HEK293 (cell line): Measurements from ENCODE around the gene ARHGAP28.

Source experiments
- CTCF ChIA-PET: fragments of 350-600 bp; formaldehyde crosslinking; extraction: SDS; loops from one replicate; lab custom pipeline; 2021; ENCODE audit warnings: antibody characterized with exemption; lab: Yijun Ruan, JAX
- POLR2A ChIA-PET: fragments of 300-600 bp; formaldehyde crosslinking; extraction: SDS; loops from one replicate; lab custom pipeline; 2020; ENCODE audit warnings: antibody characterized with exemption, inconsistent platforms; lab: Yijun Ruan, JAX
- H3K27ac ChIP-seq: fragments of 200-500 bp; sonication (Bioruptor generic); 2 replicates; pipeline ENCODE4 v1.5.1; 2014; ENCODE audit warnings: low read depth, low read length, control low read depth, inconsistent platforms; ENCODE audit errors: extremely low read depth
- H3K36me3 ChIP-seq, 2 experiments: fragments of 200-500 bp in 1 of 2; sonication (Bioruptor generic) in 1 of 2; 1 replicate in 1 of 2; 2 replicates in 1 of 2; pipeline ENCODE4 v1.5.1; 2014 to 2017; ENCODE audit warnings: inconsistent platforms in 2 of 2, low read length in 2 of 2; ENCODE audit not compliant: control insufficient read depth in 2 of 2, insufficient read depth in 1 of 2
- H3K4me1 ChIP-seq: fragments of 200-500 bp; sonication (Bioruptor generic); 2 replicates; pipeline ENCODE4 v1.5.1; 2014; ENCODE audit warnings: mild to moderate bottlenecking, low read length, inconsistent platforms; ENCODE audit not compliant: control insufficient read depth, insufficient read depth
- H3K4me3 ChIP-seq: 2 replicates; pipeline ENCODE4 v1.5.1; 2011; ENCODE audit warnings: low read depth, mild to moderate bottlenecking, control low read depth, low read length, moderate library complexity
- H3K9me3 ChIP-seq: fragments of 200-500 bp; sonication (Bioruptor generic); 2 replicates; pipeline ENCODE4 v1.5.1; 2014; ENCODE audit warnings: low read depth, low read length, inconsistent platforms; ENCODE audit not compliant: control insufficient read depth, insufficient read depth
- FEZF1 ChIP-seq: fragments of 450-650 bp; formaldehyde crosslinking; IDR thresholded peaks from 2 replicates; pipeline ENCODE4 v1.5.1; 2016; ENCODE audit warnings: missing biosample characterization, missing genetic modification characterization
- GLIS2 ChIP-seq: fragments of 450-650 bp; formaldehyde crosslinking; IDR thresholded peaks from 2 replicates; pipeline ENCODE4 v1.5.1; 2016; ENCODE audit warnings: missing biosample characterization, missing genetic modification characterization
- KLF10 ChIP-seq: fragments of 450-650 bp; IDR thresholded peaks from 2 replicates; pipeline ENCODE4 v1.5.1; 2018; ENCODE audit warnings: missing biosample characterization, mild to moderate bottlenecking, missing genetic modification characterization
- KLF8 ChIP-seq: fragments of 450-650 bp; formaldehyde crosslinking; IDR thresholded peaks from 2 replicates; pipeline ENCODE4 v1.5.1; 2016; ENCODE audit warnings: missing biosample characterization, missing genetic modification characterization
- PRDM1 ChIP-seq: fragments of 450-650 bp; formaldehyde crosslinking; IDR thresholded peaks from 2 replicates; pipeline ENCODE4; 2016; ENCODE audit warnings: missing biosample characterization, missing genetic modification characterization
- SCRT1 ChIP-seq: fragments of 450-650 bp; formaldehyde crosslinking; IDR thresholded peaks from 2 replicates; pipeline ENCODE4 v1.5.1; 2016; ENCODE audit warnings: missing biosample characterization, missing genetic modification characterization, borderline replicate concordance
- ZIC2 ChIP-seq: fragments of 450-650 bp; formaldehyde crosslinking; IDR thresholded peaks from 2 replicates; pipeline ENCODE4 v1.5.1; 2016; ENCODE audit warnings: missing biosample characterization, missing genetic modification characterization
- ZNF140 ChIP-seq: fragments of 450-650 bp; formaldehyde crosslinking; IDR thresholded peaks from 2 replicates; pipeline ENCODE4 v1.5.1; 2016; ENCODE audit warnings: missing biosample characterization, missing genetic modification characterization
- ZNF174 ChIP-seq: fragments of 450-650 bp; formaldehyde crosslinking; IDR thresholded peaks from 2 replicates; pipeline ENCODE4 v1.5.0; 2017; ENCODE audit warnings: missing biosample characterization, mild to moderate bottlenecking, missing genetic modification characterization
- ZNF544 ChIP-seq: fragments of 450-650 bp; formaldehyde crosslinking; IDR thresholded peaks from 2 replicates; pipeline ENCODE4 v1.5.0; 2017; ENCODE audit warnings: missing biosample characterization, missing genetic modification characterization
- ZNF549 ChIP-seq: fragments of 450-650 bp; IDR thresholded peaks from 2 replicates; pipeline ENCODE4 v1.5.1; 2018; ENCODE audit warnings: missing biosample characterization, missing genetic modification characterization, mild to moderate bottlenecking, inconsistent platforms, moderate library complexity
- ZNF585B ChIP-seq: fragments of 450-650 bp; formaldehyde crosslinking; IDR thresholded peaks from 2 replicates; pipeline ENCODE4 v1.5.1; 2016; ENCODE audit warnings: missing biosample characterization, missing genetic modification characterization
- ZNF610 ChIP-seq: fragments of 450-650 bp; formaldehyde crosslinking; IDR thresholded peaks from 2 replicates; pipeline ENCODE4 v1.5.1; 2016; ENCODE audit warnings: missing biosample characterization, missing genetic modification characterization, borderline replicate concordance
- ZNF747 ChIP-seq: fragments of 450-650 bp; formaldehyde crosslinking; IDR thresholded peaks from 2 replicates; pipeline ENCODE4 v1.5.1; 2016; ENCODE audit warnings: missing biosample characterization, missing genetic modification characterization
- TF ChIP-seq, protein P1 (sequence below): IDR thresholded peaks from 2 replicates; pipeline ENCODE4 v1.6.1; 2011; ENCODE audit warnings: mild to moderate bottlenecking, low read depth, low read length, borderline replicate concordance
- TF ChIP-seq, protein P2 (sequence below): fragments of 450-650 bp; formaldehyde crosslinking; IDR thresholded peaks from 2 replicates; pipeline ENCODE4 v1.5.1; 2016; ENCODE audit warnings: missing biosample characterization, missing genetic modification characterization
- TF ChIP-seq, protein P3 (sequence below): fragments of 450-650 bp; IDR thresholded peaks from 2 replicates; pipeline ENCODE4 v1.5.1; 2018; ENCODE audit warnings: missing biosample characterization, mild to moderate bottlenecking, missing genetic modification characterization

The ARHGAP28 gene

DNA sequence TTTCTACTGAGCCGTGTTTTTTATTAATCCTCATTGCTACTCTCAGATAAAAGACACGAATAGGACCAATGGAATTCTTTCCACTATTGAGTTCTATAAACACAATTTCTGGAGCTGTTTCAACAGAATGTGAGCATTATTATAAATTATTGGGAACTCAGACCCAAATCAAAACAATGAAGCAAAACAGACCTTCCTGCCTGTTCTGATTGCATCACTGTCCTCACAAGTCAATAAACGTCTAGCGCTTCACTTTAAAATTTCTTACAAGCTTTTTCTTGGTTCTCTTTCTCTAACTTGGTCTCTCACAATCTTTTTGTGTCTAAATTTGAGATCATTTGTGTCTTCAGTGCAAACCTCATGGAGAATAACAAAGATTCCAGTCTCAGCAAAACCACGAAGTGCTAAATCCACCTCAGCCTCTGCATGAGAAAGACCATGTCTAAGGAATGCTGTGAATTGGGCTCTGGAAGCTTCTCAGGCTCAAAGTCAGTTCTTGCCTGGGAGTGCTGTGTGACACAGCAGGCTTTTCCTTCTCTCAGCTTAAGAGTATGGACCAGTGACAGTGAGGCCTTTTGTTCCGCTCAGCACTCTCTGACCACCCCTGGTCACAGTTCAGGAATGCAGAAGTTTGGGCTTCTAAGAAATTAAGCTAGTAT lies 22.8 kb downstream of the ARHGAP28 start:
- POLR2A ChIA-PET = no interaction called here
- peaks cover 9% of the 10 kb centered on the region for H3K4me1 ChIP-seq
- H3K9me3 ChIP-seq = peaks cover 2% of the 10 kb centered on the region; the same call in 1 of the 2 replicates
- CTCF ChIA-PET = interaction anchor here (0.6 to 1.3 kb wide), 3 partner anchors 17 to 168 kb away, joined by 3 to 6 read pairs (median 4); no protein-coding TSS in a partner anchor
- no peak overlapping the region for H3K27ac ChIP-seq
- H3K36me3 ChIP-seq = no peaks in the 10 kb centered on the region
- TF ChIP-seq ZNF549 (tag by site-specific recombination) = 0 out of 2 replicates have a peak, but pooled peaks have one; percentile 3
- peak; percentile 61 for TF ChIP-seq ZIC2 (tag by site-specific recombination)
- TF ChIP-seq KLF10 (tag by site-specific recombination) = no peak
- TF ChIP-seq, all 188 proteins: peak for 2
- no peak overlapping the region for H3K4me3 ChIP-seq

DNA sequence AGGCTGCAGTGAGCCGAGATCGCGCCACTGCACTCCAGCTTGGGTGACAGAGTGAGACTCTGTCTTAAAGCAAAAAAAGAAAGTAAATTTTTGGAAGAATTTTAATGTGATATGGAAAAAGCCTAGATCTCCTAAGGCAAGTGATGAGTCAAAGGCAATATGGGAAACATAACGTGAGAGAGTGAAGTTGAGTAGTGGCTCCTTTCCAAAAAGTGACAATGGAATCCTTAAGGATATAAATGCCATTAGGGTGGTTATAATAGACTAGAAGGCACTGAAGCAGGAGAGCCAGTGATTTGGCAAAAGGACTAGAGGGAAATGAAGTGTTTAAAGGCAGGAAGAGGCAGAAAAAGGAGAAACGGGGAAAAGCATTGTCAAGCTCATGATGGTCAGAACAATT lies 25.6 kb downstream of the ARHGAP28 start:
- CTCF ChIA-PET = no interaction called here
- peak; percentile 13; the same call in 1 of the 2 replicates for TF ChIP-seq PRDM1
- no peak for TF ChIP-seq ZIC2 (tag by site-specific recombination)
- TF ChIP-seq, all 188 proteins: peak for 1
- Histone ChIP-seq H3K4me3 (no peak overlapping the region), H3K4me1 (peaks cover 10% of the 10 kb centered on the region), H3K27ac (no peak overlapping the region), H3K36me3 (no peaks in the 10 kb centered on the region), H3K9me3 (peaks cover 2% of the 10 kb centered on the region; the same call in 1 of the 2 replicates)
- POLR2A ChIA-PET = no interaction called here

DNA sequence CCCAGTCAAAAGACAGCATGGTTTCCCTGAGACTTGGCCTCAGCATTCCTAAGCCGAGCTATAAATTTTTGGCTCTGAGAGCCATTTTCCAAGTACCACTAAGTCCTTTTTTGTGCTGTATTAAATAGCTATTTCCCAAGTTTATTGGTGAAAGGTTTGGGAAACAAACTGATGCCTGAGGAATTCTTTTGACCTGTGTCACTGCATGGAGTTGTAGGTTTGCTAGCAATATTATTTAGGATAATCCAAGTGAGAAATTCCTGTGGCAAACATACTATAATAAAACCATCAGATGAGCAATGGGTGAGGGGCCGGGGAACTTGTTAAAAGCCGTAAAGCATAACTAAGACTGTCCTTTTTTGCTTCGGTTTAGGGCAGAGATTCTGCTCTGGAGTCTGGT lies 28.4 kb downstream of the ARHGAP28 start:
- Histone ChIP-seq H3K36me3 (no peaks in the 10 kb centered on the region), H3K9me3 (no peaks in the 10 kb centered on the region), H3K27ac (no peak overlapping the region), H3K4me1 (peaks cover 10% of the 10 kb centered on the region), H3K4me3 (no peak overlapping the region)
- CTCF ChIA-PET = interaction anchor here (0.7 kb wide), 2 partner anchors 54 to 128 kb away, joined by 3 read pairs; no protein-coding TSS in a partner anchor
- peak; percentile 53; the same call in 1 of the 2 replicates for TF ChIP-seq FEZF1 (tag by site-specific recombination)
- TF ChIP-seq ZNF140 = no peak
- POLR2A ChIA-PET = no interaction called here

DNA sequence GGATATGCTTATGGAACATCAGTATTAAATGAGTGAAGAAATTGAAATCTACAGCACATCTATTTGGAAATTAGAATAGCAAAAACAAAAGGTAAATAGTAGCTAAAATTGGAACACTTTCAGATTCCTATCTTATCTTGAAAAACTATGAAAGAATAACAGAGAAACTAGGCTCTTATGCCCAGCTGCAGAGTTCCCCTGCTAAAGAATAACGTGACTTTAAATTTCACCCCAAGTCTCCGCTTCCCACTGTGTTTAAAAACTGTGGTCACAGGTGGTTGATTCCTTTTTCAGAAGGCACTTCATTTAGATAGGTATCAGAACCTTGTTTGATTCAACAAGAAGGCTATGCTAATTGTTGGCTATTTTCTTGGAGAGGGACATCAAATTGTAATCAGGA lies 30.1 kb downstream of the ARHGAP28 start:
- Histone ChIP-seq H3K36me3 (no peaks in the 10 kb centered on the region), H3K9me3 (no peaks in the 10 kb centered on the region), H3K27ac (no peak overlapping the region), H3K4me1 (peaks cover 6% of the 10 kb centered on the region), H3K4me3 (no peak overlapping the region)
- POLR2A ChIA-PET = no interaction called here
- CTCF ChIA-PET = interaction anchor here (0.6 kb wide), 1 partner anchor 16 kb away, joined by 3 read pairs; no protein-coding TSS in a partner anchor
- TF ChIP-seq SCRT1 (tag by site-specific recombination) (peak; percentile 28; the same call in 1 of the 2 replicates), ZNF174 (tag by site-specific recombination) (no peak)

DNA sequence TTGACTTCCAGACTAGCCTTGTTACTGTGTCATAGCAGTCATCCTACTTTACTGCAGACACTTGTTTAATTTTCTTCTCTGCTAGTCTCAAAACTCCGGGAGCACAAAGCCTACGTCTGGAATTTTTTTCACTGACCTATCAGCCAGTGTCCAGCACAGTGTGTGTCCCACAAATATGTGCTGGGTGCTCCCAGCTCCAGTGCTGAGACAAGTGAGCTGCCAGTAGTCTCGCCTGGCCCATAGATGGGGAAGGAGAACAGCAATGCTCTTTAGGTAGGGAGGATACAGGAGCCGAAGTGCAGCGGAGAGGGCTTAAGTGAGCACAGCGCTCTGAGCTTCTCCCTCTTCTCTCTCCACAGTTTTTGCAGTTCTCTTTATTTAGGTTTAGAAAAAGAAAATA lies 34.0 kb downstream of the ARHGAP28 start:
- no peak for TF ChIP-seq ZNF747 (tag by site-specific recombination)
- H3K27ac ChIP-seq = no peak overlapping the region
- H3K36me3 ChIP-seq = no peaks in the 10 kb centered on the region
- H3K4me3 ChIP-seq = no peak overlapping the region
- ChIA-PET CTCF (interaction anchor here (0.6 to 0.7 kb wide), 2 partner anchors 57 to 1120 kb away, joined by 4 to 5 read pairs; no protein-coding TSS in a partner anchor), POLR2A (no interaction called here)
- no peaks in the 10 kb centered on the region for H3K9me3 ChIP-seq
- H3K4me1 ChIP-seq = peaks cover 16% of the 10 kb centered on the region

DNA sequence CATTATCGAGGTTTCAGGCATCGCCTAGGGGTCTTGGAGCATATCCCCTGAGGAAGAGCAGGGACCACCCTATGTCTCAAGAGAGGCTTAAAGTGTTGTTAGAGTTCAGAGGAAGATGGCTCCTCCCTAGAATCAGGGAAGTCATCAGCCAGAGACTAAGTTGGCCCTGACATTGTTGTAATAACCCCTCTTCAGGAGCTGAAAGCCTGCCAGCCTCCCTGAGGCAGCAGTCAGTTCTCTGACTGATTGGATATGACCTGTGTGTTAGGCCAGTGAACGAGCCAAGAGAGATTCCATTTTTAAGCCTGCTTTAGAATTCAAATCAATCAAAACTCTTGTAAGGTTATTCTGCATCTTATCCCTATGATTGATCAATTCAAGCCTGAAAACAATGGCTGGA lies 34.9 kb downstream of the ARHGAP28 start:
- POLR2A ChIA-PET = no interaction called here
- CTCF ChIA-PET = interaction anchor here (0.6 kb wide), 1 partner anchor 1121 kb away, joined by 5 read pairs; no protein-coding TSS in a partner anchor
- TF ChIP-seq GLIS2 (tag by site-specific recombination) (no peak), ZIC2 (tag by site-specific recombination) (no peak), KLF8 (tag by site-specific recombination) (no peak), ZNF544 (tag by site-specific recombination) (no peak), ZNF610 (tag by site-specific recombination) (no peak), ZNF585B (tag by site-specific recombination) (no peak)
- TF ChIP-seq, protein P1, sequence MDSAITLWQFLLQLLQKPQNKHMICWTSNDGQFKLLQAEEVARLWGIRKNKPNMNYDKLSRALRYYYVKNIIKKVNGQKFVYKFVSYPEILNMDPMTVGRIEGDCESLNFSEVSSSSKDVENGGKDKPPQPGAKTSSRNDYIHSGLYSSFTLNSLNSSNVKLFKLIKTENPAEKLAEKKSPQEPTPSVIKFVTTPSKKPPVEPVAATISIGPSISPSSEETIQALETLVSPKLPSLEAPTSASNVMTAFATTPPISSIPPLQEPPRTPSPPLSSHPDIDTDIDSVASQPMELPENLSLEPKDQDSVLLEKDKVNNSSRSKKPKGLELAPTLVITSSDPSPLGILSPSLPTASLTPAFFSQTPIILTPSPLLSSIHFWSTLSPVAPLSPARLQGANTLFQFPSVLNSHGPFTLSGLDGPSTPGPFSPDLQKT = no peak
- TF ChIP-seq, protein P2, sequence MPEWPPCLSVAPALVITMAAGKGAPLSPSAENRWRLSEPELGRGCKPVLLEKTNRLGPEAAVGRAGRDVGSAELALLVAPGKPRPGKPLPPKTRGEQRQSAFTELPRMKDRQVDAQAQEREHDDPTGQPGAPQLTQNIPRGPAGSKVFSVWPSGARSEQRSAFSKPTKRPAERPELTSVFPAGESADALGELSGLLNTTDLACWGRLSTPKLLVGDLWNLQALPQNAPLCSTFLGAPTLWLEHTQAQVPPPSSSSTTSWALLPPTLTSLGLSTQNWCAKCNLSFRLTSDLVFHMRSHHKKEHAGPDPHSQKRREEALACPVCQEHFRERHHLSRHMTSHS (tag by site-specific recombination) = no peak
- TF ChIP-seq, protein P3, sequence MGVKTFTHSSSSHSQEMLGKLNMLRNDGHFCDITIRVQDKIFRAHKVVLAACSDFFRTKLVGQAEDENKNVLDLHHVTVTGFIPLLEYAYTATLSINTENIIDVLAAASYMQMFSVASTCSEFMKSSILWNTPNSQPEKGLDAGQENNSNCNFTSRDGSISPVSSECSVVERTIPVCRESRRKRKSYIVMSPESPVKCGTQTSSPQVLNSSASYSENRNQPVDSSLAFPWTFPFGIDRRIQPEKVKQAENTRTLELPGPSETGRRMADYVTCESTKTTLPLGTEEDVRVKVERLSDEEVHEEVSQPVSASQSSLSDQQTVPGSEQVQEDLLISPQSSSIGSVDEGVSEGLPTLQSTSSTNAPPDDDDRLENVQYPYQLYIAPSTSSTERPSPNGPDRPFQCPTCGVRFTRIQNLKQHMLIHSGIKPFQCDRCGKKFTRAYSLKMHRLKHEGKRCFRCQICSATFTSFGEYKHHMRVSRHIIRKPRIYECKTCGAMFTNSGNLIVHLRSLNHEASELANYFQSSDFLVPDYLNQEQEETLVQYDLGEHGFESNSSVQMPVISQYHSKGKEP (tag by site-specific recombination) = no peak

More for the DNA sequence above, 34.9 kb downstream of the ARHGAP28 start:
- no peaks in the 10 kb centered on the region for H3K9me3 ChIP-seq
- no peak overlapping the region for H3K27ac ChIP-seq
- H3K4me1 ChIP-seq = peaks cover 16% of the 10 kb centered on the region
- H3K4me3 ChIP-seq = no peak overlapping the region
- no peaks in the 10 kb centered on the region for H3K36me3 ChIP-seq
